ENCODE data around the gene MOCS3. TPM values are rescaled to one million over a fixed set of nuclear protein-coding genes. Genes with fewer than 3 reads are reported as not detected.

The MOCS3 gene
- total and polyA plus RNA-seq, 8 donors, result 0.89 to 7.0 (median 2.4) TPM; not detected in 1

- no peak overlapping the region for H3K27ac ChIP-seq
- H3K27me3 ChIP-seq, result no peaks in the 10 kb centered on the region
- TF ChIP-seq POLR2A (IDR thresholded peaks at IDR 0.05) (no peak), POLR2AphosphoS5 (IDR thresholded peaks at IDR 0.05) (no peak), EP300 (IDR thresholded peaks at IDR 0.05) (no peak)
- TF ChIP-seq, protein P1, sequence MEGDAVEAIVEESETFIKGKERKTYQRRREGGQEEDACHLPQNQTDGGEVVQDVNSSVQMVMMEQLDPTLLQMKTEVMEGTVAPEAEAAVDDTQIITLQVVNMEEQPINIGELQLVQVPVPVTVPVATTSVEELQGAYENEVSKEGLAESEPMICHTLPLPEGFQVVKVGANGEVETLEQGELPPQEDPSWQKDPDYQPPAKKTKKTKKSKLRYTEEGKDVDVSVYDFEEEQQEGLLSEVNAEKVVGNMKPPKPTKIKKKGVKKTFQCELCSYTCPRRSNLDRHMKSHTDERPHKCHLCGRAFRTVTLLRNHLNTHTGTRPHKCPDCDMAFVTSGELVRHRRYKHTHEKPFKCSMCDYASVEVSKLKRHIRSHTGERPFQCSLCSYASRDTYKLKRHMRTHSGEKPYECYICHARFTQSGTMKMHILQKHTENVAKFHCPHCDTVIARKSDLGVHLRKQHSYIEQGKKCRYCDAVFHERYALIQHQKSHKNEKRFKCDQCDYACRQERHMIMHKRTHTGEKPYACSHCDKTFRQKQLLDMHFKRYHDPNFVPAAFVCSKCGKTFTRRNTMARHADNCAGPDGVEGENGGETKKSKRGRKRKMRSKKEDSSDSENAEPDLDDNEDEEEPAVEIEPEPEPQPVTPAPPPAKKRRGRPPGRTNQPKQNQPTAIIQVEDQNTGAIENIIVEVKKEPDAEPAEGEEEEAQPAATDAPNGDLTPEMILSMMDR (IDR thresholded peaks at IDR 0.05), result no peak
- H3K9me3 ChIP-seq, result no peaks in the 10 kb centered on the region
- H3K36me3 ChIP-seq, result peaks cover 0 to 5% (median 1%) of the 10 kb centered on the region in 4 donors
- peaks cover 39 to 86% (median 66%) of the 10 kb centered on the region in 4 donors for H3K4me1 ChIP-seq
- no peak for DNase-seq
- H3K4me3 ChIP-seq, result no peak overlapping the region
- WGBS, 5 donors, result 15 to 42% (median 29%) methylated on average over 1 of the region's 1 CpG
- intact Hi-C loops (cut with DNase I; ENCODE audit: low total_unique reads), result no loop called here
Measured at GRCh38 chr20:50911716-50912115, 46.9 kb upstream of the MOCS3 start.

DNA sequence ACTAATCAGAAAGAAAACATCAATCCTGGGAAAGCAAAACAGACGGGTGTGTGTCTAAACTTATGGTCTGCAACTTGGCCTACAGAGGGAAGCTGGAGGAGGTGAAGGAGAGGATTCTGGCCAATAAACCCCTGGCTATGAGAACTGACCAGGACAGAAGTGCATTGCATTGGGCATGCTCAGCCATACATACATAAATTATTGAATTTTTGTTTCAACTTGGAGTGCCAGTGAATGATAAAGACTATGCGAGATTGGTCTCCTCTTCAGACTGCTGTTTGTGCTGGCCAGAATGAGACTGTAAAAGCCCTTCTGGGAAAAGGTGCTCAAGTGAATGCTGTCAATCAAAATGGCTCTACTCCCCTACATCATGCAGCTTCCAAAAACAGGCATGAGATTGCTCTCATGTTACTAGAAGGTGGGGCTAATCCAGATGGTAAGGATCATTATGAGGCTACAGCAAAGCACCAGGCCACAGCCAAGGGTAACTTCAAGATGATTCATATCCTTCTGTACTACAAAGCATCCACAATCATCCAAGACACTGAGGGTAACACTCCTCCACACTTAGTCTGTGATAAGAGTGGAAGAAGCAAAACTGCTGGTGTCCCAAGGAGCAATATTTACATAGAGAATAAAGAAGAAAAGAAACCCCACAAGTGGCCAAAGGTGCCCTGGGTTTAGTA, 44.8 kb upstream of the MOCS3 start:
- H3K4me1 ChIP-seq, result peaks cover 57 to 92% (median 77%) of the 10 kb centered on the region in 4 donors
- peaks cover 0 to 3% (median 0%) of the 10 kb centered on the region in 4 donors for H3K36me3 ChIP-seq
- no peaks in the 10 kb centered on the region for H3K9me3 ChIP-seq
- WGBS, 5 donors, result 34 to 54% (median 39%) methylated on average over 2 of the region's 2 CpGs
- intact Hi-C loops (cut with DNase I; ENCODE audit: low total_unique reads), result no loop called here
- H3K27ac ChIP-seq, result peak overlapping the region in 2 of 5 donors; percentile 7 to 26
- H3K4me3 ChIP-seq, result no peak overlapping the region
- H3K27me3 ChIP-seq, result no peaks in the 10 kb centered on the region
- TF ChIP-seq POLR2AphosphoS5 (IDR thresholded peaks at IDR 0.05) (no peak), EP300 (IDR thresholded peaks at IDR 0.05) (no peak), POLR2A (IDR thresholded peaks at IDR 0.05) (no peak)
- TF ChIP-seq, protein P1 (IDR thresholded peaks at IDR 0.05), result no peak
- no peak for DNase-seq

GRCh38 chr20:50915424-50915823, 43.2 kb upstream of the MOCS3 start:
- 31 to 49% (median 33%) methylated on average over 3 of the region's 3 CpGs for WGBS, 5 donors
- H3K4me3 ChIP-seq, result no peak overlapping the region
- intact Hi-C loops (cut with DNase I; ENCODE audit: low total_unique reads), result no loop called here
- no peak for TF ChIP-seq POLR2AphosphoS5 (IDR thresholded peaks at IDR 0.05)
- TF ChIP-seq EP300 (IDR thresholded peaks at IDR 0.05), result no peak
- TF ChIP-seq, protein P1 (IDR thresholded peaks at IDR 0.05), result no peak
- no peak for TF ChIP-seq POLR2A (IDR thresholded peaks at IDR 0.05)
- H3K9me3 ChIP-seq, result no peaks in the 10 kb centered on the region
- H3K27me3 ChIP-seq, result no peaks in the 10 kb centered on the region
- H3K36me3 ChIP-seq, result peaks cover 0 to 3% (median 0%) of the 10 kb centered on the region in 4 donors
- H3K27ac ChIP-seq, result peak overlapping the region in 2 of 5 donors; percentile 23 to 29
- H3K4me1 ChIP-seq, result peaks cover 65 to 94% (median 85%) of the 10 kb centered on the region in 4 donors
- DNase-seq, result no peak

GRCh38 chr20:50916257-50916656, 42.4 kb upstream of the MOCS3 start:
- TF ChIP-seq POLR2AphosphoS5 (IDR thresholded peaks at IDR 0.05), result peak in 1 of 3 donors; percentile 6
- TF ChIP-seq, protein P1 (IDR thresholded peaks at IDR 0.05), result no peak
- Histone ChIP-seq H3K27ac (peak overlapping the region in 3 of 5 donors; percentile 3 to 29 (median 23)), H3K4me1 (peaks cover 65 to 94% (median 81%) of the 10 kb centered on the region in 4 donors), H3K27me3 (no peaks in the 10 kb centered on the region), H3K36me3 (no peaks in the 10 kb centered on the region), H3K9me3 (no peaks in the 10 kb centered on the region), H3K4me3 (no peak overlapping the region)
- intact Hi-C loops (cut with DNase I; ENCODE audit: low total_unique reads), result no loop called here
- peak in 1 of 2 donors; percentile 49 for DNase-seq
- 42 to 48% (median 45%) methylated on average over 5 of the region's 5 CpGs for WGBS, 5 donors
